Measurements from ENCODE around the gene BCOR. TPM values are rescaled to one million over a fixed set of nuclear protein-coding genes. Genes with fewer than 3 reads are reported as not detected.

Gene BCOR
- total RNA-seq, result 13.9 and 14.6 TPM in 2 replicates
- polyA plus RNA-seq (2012), result 17.2 TPM

- DNase-seq (ENCODE audit: low read depth), result peak; percentile 61
Measured at GRCh38 chrX:40097504-40098263, at the start of gene BCOR. TSS of gene BCOR (minus strand) at chrX:40097958. CDS start at chrX:40077929, 20,029 bp downstream.

GRCh38 chrX:40147126-40147952 lies 49.6 kb upstream of the BCOR start:
- no peak for DNase-seq (ENCODE audit: low read depth)

GRCh38 chrX:40146262-40147125 lies 48.7 kb upstream of the BCOR start:
- peak; percentile 36 for DNase-seq (ENCODE audit: low read depth)

- DNase-seq (ENCODE audit: low read depth), result no peak
Measured at GRCh38 chrX:40145923-40146261, 48.1 kb upstream of the BCOR start.

- DNase-seq (ENCODE audit: low read depth), result no peak
Measured at GRCh38 chrX:40145001-40145922, 47.5 kb upstream of the BCOR start.

- no peak for DNase-seq (ENCODE audit: low read depth)
Measured at GRCh38 chrX:40144576-40144975, 46.8 kb upstream of the BCOR start.

GRCh38 chrX:40143987-40144386 lies 46.2 kb upstream of the BCOR start:
- no peak for DNase-seq (ENCODE audit: low read depth)

- no peak for DNase-seq (ENCODE audit: low read depth)
Measured at GRCh38 chrX:40143001-40143400, 45.2 kb upstream of the BCOR start.

- no peak for DNase-seq (ENCODE audit: low read depth)
Measured at GRCh38 chrX:40142417-40142816, 44.7 kb upstream of the BCOR start.

GRCh38 chrX:40140706-40141499 lies 43.1 kb upstream of the BCOR start:
- no peak for DNase-seq (ENCODE audit: low read depth)

GRCh38 chrX:40132751-40133150 lies 35.0 kb upstream of the BCOR start:
- DNase-seq (ENCODE audit: low read depth), result peak; percentile 80

- peak; percentile 69 for DNase-seq (ENCODE audit: low read depth)
Measured at GRCh38 chrX:40131654-40132337, 34.0 kb upstream of the BCOR start.

- peak; percentile 83 for DNase-seq (ENCODE audit: low read depth)
Measured at GRCh38 chrX:40130207-40130606, 32.4 kb upstream of the BCOR start.

- DNase-seq (ENCODE audit: low read depth), result peak; percentile 91
Measured at GRCh38 chrX:40127052-40127451, 29.3 kb upstream of the BCOR start.

GRCh38 chrX:40122487-40122886 lies 24.7 kb upstream of the BCOR start:
- no peak for DNase-seq (ENCODE audit: low read depth)

GRCh38 chrX:40121618-40122017 lies 23.9 kb upstream of the BCOR start:
- no peak for DNase-seq (ENCODE audit: low read depth)

- DNase-seq (ENCODE audit: low read depth), result peak; percentile 30
Measured at GRCh38 chrX:40120838-40121580, 23.3 kb upstream of the BCOR start.

GRCh38 chrX:40117715-40118285 lies 20.0 kb upstream of the BCOR start:
- DNase-seq (ENCODE audit: low read depth), result no peak
